Loucy (cell line): ENCODE measurements around the gene KCNJ6.

Source experiments
- EZH2phosphoT487 ChIP-seq: fragments of 200-600 bp; IDR thresholded peaks from 2 replicates; pipeline ENCODE4 v1.6.1; 2018; ENCODE audit warnings: antibody characterized with exemption, mild to moderate bottlenecking, moderate library complexity, borderline replicate concordance
- TF ChIP-seq, protein P1 (sequence below): fragments of 200-600 bp; sonication (generic); conservative IDR thresholded peaks from 2 replicates; pipeline ENCODE4 v1.5.1; 2014; ENCODE audit warnings: mild to moderate bottlenecking, antibody characterized with exemption, low read length

GRCh38 chr21:37940691-37941090 lies 24.4 kb upstream of the KCNJ6 start:
- TF ChIP-seq, protein P1, sequence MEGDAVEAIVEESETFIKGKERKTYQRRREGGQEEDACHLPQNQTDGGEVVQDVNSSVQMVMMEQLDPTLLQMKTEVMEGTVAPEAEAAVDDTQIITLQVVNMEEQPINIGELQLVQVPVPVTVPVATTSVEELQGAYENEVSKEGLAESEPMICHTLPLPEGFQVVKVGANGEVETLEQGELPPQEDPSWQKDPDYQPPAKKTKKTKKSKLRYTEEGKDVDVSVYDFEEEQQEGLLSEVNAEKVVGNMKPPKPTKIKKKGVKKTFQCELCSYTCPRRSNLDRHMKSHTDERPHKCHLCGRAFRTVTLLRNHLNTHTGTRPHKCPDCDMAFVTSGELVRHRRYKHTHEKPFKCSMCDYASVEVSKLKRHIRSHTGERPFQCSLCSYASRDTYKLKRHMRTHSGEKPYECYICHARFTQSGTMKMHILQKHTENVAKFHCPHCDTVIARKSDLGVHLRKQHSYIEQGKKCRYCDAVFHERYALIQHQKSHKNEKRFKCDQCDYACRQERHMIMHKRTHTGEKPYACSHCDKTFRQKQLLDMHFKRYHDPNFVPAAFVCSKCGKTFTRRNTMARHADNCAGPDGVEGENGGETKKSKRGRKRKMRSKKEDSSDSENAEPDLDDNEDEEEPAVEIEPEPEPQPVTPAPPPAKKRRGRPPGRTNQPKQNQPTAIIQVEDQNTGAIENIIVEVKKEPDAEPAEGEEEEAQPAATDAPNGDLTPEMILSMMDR: no peak
- no peak for TF ChIP-seq EZH2phosphoT487
